PFSK-1 (cell line): ENCODE results near the gene EYA2.

ENCODE experiments used
- POLR2AphosphoS5 ChIP-seq: IDR thresholded peaks from 2 replicates; pipeline ENCODE4 v1.6.1; 2012; ENCODE audit warnings: low read depth, mild to moderate bottlenecking, control low read depth, low read length, moderate library complexity
- SIN3A ChIP-seq: IDR thresholded peaks from 2 replicates; pipeline ENCODE4 v1.6.1; 2012; ENCODE audit warnings: mild to moderate bottlenecking, low read length, moderate library complexity, borderline replicate concordance; ENCODE audit not compliant: insufficient read depth
- TAF1 ChIP-seq: IDR thresholded peaks from 2 replicates; pipeline ENCODE4 v1.6.1; 2012; ENCODE audit warnings: low read length, control low read depth, borderline replicate concordance; ENCODE audit not compliant: insufficient read depth
- TF ChIP-seq, protein P1 (sequence below), 2 experiments: IDR thresholded peaks; 2 replicates each; pipeline versions ENCODE4 v1.6.1 to v1.8.0; 2011 to 2012; ENCODE audit warnings: low read depth in 2 of 2, low read length in 2 of 2, control low read depth in 1 of 2, inconsistent platforms in 1 of 2, mild to moderate bottlenecking in 1 of 2, moderate library complexity in 1 of 2; ENCODE audit not compliant: insufficient read depth in 1 of 2

DNA sequence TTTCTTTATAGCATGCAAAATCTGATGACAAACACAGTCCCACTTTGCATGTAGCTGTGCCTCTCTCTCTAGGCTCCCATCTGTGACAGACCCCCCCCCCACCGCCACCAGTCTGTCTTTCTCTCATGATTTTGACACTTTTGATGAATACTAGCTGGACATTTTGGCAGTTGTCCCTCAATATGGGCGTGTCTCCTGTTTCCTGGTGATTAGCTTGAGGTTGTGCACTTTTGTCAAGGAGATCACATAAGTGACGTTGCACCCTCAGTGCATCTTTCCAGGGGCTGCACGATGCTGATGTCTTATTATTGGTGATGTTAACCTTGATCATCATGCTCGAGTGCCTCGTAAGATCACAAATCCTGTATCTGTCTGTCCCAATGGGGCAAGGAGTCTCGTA lies 155.1 kb downstream of the EYA2 start:
- TF ChIP-seq POLR2AphosphoS5 (no peak), TAF1 (no peak), SIN3A (no peak)
- TF ChIP-seq, protein P1, sequence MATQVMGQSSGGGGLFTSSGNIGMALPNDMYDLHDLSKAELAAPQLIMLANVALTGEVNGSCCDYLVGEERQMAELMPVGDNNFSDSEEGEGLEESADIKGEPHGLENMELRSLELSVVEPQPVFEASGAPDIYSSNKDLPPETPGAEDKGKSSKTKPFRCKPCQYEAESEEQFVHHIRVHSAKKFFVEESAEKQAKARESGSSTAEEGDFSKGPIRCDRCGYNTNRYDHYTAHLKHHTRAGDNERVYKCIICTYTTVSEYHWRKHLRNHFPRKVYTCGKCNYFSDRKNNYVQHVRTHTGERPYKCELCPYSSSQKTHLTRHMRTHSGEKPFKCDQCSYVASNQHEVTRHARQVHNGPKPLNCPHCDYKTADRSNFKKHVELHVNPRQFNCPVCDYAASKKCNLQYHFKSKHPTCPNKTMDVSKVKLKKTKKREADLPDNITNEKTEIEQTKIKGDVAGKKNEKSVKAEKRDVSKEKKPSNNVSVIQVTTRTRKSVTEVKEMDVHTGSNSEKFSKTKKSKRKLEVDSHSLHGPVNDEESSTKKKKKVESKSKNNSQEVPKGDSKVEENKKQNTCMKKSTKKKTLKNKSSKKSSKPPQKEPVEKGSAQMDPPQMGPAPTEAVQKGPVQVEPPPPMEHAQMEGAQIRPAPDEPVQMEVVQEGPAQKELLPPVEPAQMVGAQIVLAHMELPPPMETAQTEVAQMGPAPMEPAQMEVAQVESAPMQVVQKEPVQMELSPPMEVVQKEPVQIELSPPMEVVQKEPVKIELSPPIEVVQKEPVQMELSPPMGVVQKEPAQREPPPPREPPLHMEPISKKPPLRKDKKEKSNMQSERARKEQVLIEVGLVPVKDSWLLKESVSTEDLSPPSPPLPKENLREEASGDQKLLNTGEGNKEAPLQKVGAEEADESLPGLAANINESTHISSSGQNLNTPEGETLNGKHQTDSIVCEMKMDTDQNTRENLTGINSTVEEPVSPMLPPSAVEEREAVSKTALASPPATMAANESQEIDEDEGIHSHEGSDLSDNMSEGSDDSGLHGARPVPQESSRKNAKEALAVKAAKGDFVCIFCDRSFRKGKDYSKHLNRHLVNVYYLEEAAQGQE (IDR thresholded peaks at IDR 0.05; ENCODE audit: insufficient read depth in 1 of 2, low read depth in 2 of 2, low read length in 2 of 2): no peak
